ENCODE data around the gene KCNJ11.

KCNJ11 gene

DNA sequence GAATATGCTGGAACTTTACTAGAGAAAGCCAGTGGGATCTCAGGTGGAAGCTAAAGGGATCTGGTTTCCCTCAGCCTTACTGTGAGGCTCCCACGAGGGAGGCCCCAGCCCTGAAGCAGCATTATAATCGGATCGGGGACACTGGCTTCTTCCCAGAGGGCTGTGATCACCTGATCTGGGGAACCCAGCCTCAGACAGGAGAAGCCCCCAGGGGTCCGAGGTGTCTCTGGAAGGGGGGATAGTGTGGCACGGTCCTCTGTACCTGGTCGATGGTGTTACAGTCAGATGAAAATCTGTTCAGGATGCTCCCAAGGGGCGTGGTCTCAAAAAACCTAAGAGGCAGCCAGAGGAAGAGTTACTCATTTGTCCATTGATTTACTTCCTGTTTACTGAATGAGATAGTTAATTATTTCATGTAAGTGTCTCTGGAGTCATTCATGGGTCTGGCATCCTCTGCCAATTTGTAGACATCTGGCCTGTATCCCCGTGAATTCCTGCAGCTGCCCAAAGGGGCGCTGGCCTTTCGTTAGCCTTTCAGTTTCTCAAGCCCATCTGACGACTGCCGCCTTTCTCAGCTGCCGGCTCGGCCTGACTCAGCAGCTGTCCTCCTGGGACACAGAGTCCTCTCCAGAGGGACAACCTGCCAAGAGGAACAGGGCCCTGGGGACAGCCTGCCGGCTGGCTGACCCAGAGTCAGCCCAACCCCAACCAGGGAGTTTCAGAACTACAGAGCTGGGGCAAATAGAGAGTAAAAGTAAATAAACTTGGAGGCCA is 17.0 kb upstream of the KCNJ11 start:
- Histone ChIP-seq H3K27ac (ENCODE audit: low read depth, low read length, poor library complexity, severe bottlenecking) (no peak overlapping the region), H3F3A (ENCODE audit: insufficient read depth, low read length) (no peaks in the 10 kb centered on the region), H3K9me3 (ENCODE audit: low read length) (no peaks in the 10 kb centered on the region), H3K4me1 (ENCODE audit: insufficient read depth, low read length, severe bottlenecking) (peaks cover 31% of the 10 kb centered on the region), H2AFZ (ENCODE audit: low read length) (peak overlapping the region; percentile 97), H3K9me2 (ENCODE audit: low read depth, low read length) (no peaks in the 10 kb centered on the region), H3K36me3 (ENCODE audit: insufficient read depth, low read length) (no peaks in the 10 kb centered on the region), H3K79me2 (ENCODE audit: insufficient read depth, low read length) (no peaks in the 10 kb centered on the region), H3K4me3 (ENCODE audit: low read depth, low read length, poor library complexity, severe bottlenecking) (no peak overlapping the region), H3K27me3 (ENCODE audit: insufficient read depth, low read length) (no peaks in the 10 kb centered on the region), H3K4me2 (ENCODE audit: low read length) (peak overlapping the region; percentile 43), H3K9ac (ENCODE audit: low read length) (no peak overlapping the region; the same call in 1 of the 2 replicates), H4K20me1 (ENCODE audit: insufficient read depth, low read length) (no peaks in the 10 kb centered on the region)
- no peak for TF ChIP-seq EZH2 (IDR thresholded peaks at IDR 0.05; ENCODE audit: borderline replicate concordance, low read length)
- TF ChIP-seq, protein P1, sequence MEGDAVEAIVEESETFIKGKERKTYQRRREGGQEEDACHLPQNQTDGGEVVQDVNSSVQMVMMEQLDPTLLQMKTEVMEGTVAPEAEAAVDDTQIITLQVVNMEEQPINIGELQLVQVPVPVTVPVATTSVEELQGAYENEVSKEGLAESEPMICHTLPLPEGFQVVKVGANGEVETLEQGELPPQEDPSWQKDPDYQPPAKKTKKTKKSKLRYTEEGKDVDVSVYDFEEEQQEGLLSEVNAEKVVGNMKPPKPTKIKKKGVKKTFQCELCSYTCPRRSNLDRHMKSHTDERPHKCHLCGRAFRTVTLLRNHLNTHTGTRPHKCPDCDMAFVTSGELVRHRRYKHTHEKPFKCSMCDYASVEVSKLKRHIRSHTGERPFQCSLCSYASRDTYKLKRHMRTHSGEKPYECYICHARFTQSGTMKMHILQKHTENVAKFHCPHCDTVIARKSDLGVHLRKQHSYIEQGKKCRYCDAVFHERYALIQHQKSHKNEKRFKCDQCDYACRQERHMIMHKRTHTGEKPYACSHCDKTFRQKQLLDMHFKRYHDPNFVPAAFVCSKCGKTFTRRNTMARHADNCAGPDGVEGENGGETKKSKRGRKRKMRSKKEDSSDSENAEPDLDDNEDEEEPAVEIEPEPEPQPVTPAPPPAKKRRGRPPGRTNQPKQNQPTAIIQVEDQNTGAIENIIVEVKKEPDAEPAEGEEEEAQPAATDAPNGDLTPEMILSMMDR (IDR thresholded peaks at IDR 0.05; ENCODE audit: low read length) = peak; percentile 6; the same call in 1 of the 2 replicates

DNA sequence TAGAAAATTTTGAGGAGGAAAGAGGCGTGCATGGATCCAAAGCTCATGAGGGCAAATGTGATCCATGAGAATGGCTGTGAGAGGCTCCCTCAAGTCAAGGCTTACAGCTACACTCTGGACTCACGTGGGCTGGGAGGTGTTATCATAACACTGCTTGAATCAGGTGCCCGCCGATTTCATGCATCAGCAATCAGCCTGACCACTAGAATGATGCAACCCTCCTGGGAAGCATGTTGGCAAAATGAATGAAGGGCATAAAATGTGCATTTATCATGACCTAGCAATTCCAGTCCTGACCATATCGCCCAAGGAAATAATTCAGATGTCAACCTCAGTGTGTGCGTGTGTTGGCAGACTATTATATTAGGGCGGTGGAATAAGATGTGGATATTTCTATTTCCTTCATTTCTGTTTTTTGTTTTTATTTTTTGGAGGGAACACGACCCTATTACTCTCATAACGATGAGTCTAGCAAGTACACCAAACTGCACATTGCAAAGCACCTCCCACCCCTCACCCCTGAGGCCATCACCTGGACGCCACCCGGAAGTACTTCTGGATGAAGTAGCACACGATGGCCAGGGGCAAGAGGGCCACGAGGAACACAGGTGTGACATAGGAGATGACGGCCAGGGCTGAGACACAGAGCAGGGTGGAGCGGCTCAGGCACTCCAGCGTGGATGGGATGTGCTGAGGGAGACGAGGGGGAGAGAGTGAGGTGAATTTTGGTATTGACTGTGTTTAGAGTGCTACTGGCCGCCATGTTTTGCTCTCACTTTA is 15.7 kb upstream of the KCNJ11 start:
- Histone ChIP-seq H3F3A (ENCODE audit: insufficient read depth, low read length) (no peaks in the 10 kb centered on the region), H3K79me2 (ENCODE audit: insufficient read depth, low read length) (no peaks in the 10 kb centered on the region), H3K9me2 (ENCODE audit: low read depth, low read length) (no peaks in the 10 kb centered on the region), H3K27me3 (ENCODE audit: insufficient read depth, low read length) (no peaks in the 10 kb centered on the region), H3K4me3 (ENCODE audit: low read depth, low read length, poor library complexity, severe bottlenecking) (no peak overlapping the region), H3K9ac (ENCODE audit: low read length) (no peak overlapping the region), H3K4me2 (ENCODE audit: low read length) (no peak overlapping the region), H4K20me1 (ENCODE audit: insufficient read depth, low read length) (no peaks in the 10 kb centered on the region), H3K36me3 (ENCODE audit: insufficient read depth, low read length) (no peaks in the 10 kb centered on the region), H3K9me3 (ENCODE audit: low read length) (no peaks in the 10 kb centered on the region), H3K27ac (ENCODE audit: low read depth, low read length, poor library complexity, severe bottlenecking) (no peak overlapping the region), H3K4me1 (ENCODE audit: insufficient read depth, low read length, severe bottlenecking) (peaks cover 39% of the 10 kb centered on the region), H2AFZ (ENCODE audit: low read length) (no peak overlapping the region)
- TF ChIP-seq EZH2 (IDR thresholded peaks at IDR 0.05; ENCODE audit: borderline replicate concordance, low read length) = no peak

DNA sequence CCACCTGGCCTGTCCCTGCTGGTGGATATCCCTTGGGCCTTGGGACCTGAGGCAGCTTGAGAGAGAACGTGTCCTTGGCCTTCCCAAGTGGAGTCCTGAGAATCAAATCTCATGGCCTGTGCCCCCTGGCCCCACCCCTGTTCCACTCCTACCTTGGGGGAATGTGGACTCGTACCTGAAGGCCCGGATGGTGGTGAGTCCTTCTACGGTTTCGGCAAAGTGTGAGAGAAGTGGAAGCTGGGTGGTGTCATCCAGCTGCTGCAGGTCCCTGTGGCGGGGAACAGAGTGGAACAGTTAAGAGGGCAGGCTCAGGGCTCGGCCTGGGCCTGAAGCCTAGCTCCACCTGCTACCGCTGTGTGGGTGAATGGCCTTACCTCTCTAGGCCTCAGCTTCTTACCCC is 14.0 kb upstream of the KCNJ11 start:
- Histone ChIP-seq H3K9me3 (ENCODE audit: low read length) (no peaks in the 10 kb centered on the region), H4K20me1 (ENCODE audit: insufficient read depth, low read length) (no peaks in the 10 kb centered on the region), H3K9me2 (ENCODE audit: low read depth, low read length) (no peaks in the 10 kb centered on the region), H3K36me3 (ENCODE audit: insufficient read depth, low read length) (no peaks in the 10 kb centered on the region), H3F3A (ENCODE audit: insufficient read depth, low read length) (no peaks in the 10 kb centered on the region), H3K9ac (ENCODE audit: low read length) (no peak overlapping the region), H3K4me3 (ENCODE audit: low read depth, low read length, poor library complexity, severe bottlenecking) (no peak overlapping the region), H3K79me2 (ENCODE audit: insufficient read depth, low read length) (no peaks in the 10 kb centered on the region), H3K27ac (ENCODE audit: low read depth, low read length, poor library complexity, severe bottlenecking) (no peak overlapping the region), H3K4me1 (ENCODE audit: insufficient read depth, low read length, severe bottlenecking) (peaks cover 39% of the 10 kb centered on the region), H3K27me3 (ENCODE audit: insufficient read depth, low read length) (no peaks in the 10 kb centered on the region), H3K4me2 (ENCODE audit: low read length) (no peak overlapping the region), H2AFZ (ENCODE audit: low read length) (no peak overlapping the region)
- TF ChIP-seq, protein P1 (IDR thresholded peaks at IDR 0.05; ENCODE audit: low read length) = no peak
- no peak for TF ChIP-seq EZH2 (IDR thresholded peaks at IDR 0.05; ENCODE audit: borderline replicate concordance, low read length)

All from OCI-LY1 (cell line).